Small intestine (tissue), 7 donors: Measurements from ENCODE around the gene CTNNBIP1. TPM values are rescaled to one million over a fixed set of nuclear protein-coding genes. Genes with fewer than 3 reads are reported as not detected.

Experiments
- DNase-seq, 2 donors: peaks; one replicate each; pipeline versions ENCODE4 v3.0.0 to v3.0.0-alpha.2; 2013
- FAIRE-seq: peaks from 2 replicates; lab custom pipeline; 2012; peaks lifted over from hg19 to GRCh38; lab: Jason Lieb, UNC
- H3K27ac ChIP-seq, 3 donors: one replicate each; pipeline ENCODE4 v1.5.1; 2013; ENCODE audit warnings: low read length in 2 of 3, mild to moderate bottlenecking in 2 of 3, control low read depth in 1 of 3, inconsistent platforms in 1 of 3, low read depth in 1 of 3, moderate library complexity in 1 of 3
- H3K27me3 ChIP-seq, 3 donors: one replicate each; pipeline ENCODE4 v1.6.1; 2013; ENCODE audit warnings: low read length in 3 of 3, inconsistent platforms in 1 of 3; ENCODE audit not compliant: control insufficient read depth in 3 of 3, insufficient read depth in 3 of 3
- H3K36me3 ChIP-seq, 3 donors: one replicate each; pipeline ENCODE4 v1.6.1; 2013; ENCODE audit warnings: low read length in 3 of 3, inconsistent platforms in 1 of 3, low read depth in 1 of 3, mild to moderate bottlenecking in 1 of 3, moderate library complexity in 1 of 3; ENCODE audit not compliant: control insufficient read depth in 3 of 3, insufficient read depth in 2 of 3
- H3K4me1 ChIP-seq, 3 donors: one replicate each; pipeline ENCODE4 v1.6.1; 2013; ENCODE audit warnings: low read length in 2 of 3, inconsistent platforms in 1 of 3, low read depth in 1 of 3, mild to moderate bottlenecking in 1 of 3, moderate library complexity in 1 of 3; ENCODE audit not compliant: control insufficient read depth in 3 of 3, insufficient read depth in 2 of 3
- H3K4me3 ChIP-seq, 3 donors: one replicate each; pipeline ENCODE4 v1.5.1; 2013; ENCODE audit warnings: low read length in 3 of 3, control low read depth in 1 of 3, inconsistent platforms in 1 of 3, low read depth in 1 of 3, mild to moderate bottlenecking in 1 of 3, moderate library complexity in 1 of 3
- H3K9me3 ChIP-seq, 2 donors: one replicate each; pipeline ENCODE4 v1.6.1; 2013; ENCODE audit warnings: low read depth in 1 of 2, low read length in 1 of 2; ENCODE audit not compliant: control insufficient read depth in 2 of 2, insufficient read depth in 1 of 2
- WGBS, 3 donors: extraction: QIAGEN DNeasy Blood & Tissue Kit; methylation state at CpG; one replicate each; pipeline ENCODE4 v1.1.7; 2013; 5-methylcytosine and 5-hydroxymethylcytosine counted together
- polyA plus RNA-seq, 4 donors: library from polyadenylated mRNA; stranded (reverse) in 3 of 4; unstranded in 1 of 4; fragments of 200-250 nt in 3 of 4; fragments of 120-200 nt in 1 of 4; gene quantifications; one replicate each; pipeline versions ENCODE4 v1.2.1 to v1.2.3, GENCODE V29; 2013
- donor health status: healthy with polysubstance abuse.
- donor health status: control.
- donor health status: control.
- donor health status: Bipolar disorder and iron deficiency.
- donor health status: healthy.

CTNNBIP1 gene
- polyA plus RNA-seq, 4 donors = 19.5 to 24.8 (median 22.1) TPM

DNA sequence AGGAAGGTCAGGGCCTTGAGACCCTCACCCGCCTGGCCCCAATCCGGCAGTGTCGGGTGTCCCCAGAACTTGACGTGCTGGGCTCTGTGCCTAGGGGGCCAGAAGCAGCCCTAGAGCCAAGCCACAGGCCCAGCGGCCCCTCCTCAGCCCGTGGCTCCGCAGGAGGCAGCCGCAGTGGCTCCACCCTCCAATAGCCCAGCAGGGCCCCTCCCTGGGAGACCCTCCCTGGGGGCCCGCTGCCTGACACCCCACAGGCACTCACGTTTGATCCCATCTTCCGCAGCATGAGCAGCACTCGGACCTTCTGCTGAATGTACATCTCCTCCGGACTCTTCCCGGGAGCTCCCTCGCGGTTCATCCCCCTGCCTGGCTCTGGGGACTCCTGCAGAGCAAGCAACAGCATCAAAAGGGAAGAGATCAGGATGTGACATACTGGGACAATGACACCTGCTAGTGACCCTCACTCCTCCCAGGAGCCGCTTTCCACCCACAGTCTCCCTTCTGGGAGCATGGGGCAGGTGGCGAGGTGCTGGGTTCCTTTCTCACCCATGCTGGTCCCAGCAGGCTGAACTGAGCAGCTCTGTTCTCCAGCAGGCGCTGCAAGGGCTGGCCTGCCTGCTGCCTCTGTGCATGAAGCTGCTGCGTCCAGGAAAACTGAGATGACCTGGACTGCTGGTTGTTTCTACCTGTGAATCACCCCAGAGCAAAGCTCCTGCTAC is 38.2 kb downstream of the CTNNBIP1 start:
- FAIRE-seq (no peak), DNase-seq (peak in 1 of 2 donors; percentile 29)
- H3K4me3 ChIP-seq = no peak overlapping the region
- H3K9me3 ChIP-seq = no peaks in the 10 kb centered on the region
- 89 to 94% (median 91%) methylated on average over 19 to 20 of the region's 20 CpGs for WGBS, 3 donors
- H3K27me3 ChIP-seq = no peaks in the 10 kb centered on the region
- peak overlapping the region in 2 of 3 donors; percentile 85 to 96 for H3K27ac ChIP-seq
- peaks cover 0 to 10% (median 4%) of the 10 kb centered on the region in 3 donors for H3K4me1 ChIP-seq
- peaks cover 0 to 67% (median 0%) of the 10 kb centered on the region in 3 donors for H3K36me3 ChIP-seq

DNA sequence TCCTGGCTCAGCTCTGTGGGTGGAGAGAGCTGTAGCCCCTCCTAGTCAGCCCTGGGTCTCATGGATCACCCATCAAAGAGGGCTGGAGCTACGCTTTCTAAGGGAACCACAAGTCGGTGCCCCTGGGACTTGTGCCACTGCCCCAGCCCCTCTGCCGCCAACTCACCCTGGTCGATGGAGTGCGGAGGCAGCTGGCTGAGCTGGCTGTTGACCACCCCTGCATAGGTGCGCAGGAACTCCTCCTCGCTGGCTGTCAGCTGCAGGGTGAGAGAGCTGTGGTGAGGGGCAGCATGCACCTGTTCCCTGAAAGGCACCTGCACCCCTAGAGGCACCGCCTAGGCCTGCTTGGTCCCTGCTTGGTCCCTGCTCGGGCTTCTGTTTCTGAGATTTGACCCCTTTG is 39.0 kb downstream of the CTNNBIP1 start:
- Histone ChIP-seq H3K27me3 (no peaks in the 10 kb centered on the region), H3K4me3 (no peak overlapping the region), H3K36me3 (peaks cover 0 to 75% (median 0%) of the 10 kb centered on the region in 3 donors), H3K9me3 (no peaks in the 10 kb centered on the region), H3K27ac (no peak overlapping the region), H3K4me1 (peaks cover 0 to 10% (median 4%) of the 10 kb centered on the region in 3 donors)
- no peak for FAIRE-seq
- DNase-seq = no peak
- WGBS, 3 donors = 93 to 96% (median 95%) methylated on average over 6 to 9 of the region's 9 CpGs

DNA sequence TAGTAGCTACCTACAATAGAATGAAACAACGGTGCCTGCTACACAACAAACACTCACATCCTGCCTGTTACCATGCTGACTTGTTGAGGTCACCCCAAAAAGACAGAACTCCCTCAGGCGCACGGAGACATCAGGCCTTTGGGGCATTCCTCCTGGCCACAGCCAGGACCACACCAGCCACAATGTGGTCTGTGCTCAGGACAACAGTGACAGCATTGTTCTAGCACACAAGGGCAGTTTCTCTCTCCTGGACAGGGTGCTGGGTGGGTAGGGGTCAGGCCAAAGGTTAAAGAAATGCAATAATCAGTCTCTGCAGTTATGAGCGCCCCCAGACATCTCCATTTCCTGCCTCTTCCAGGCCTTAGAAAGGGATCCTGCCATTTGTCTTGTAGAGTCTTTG is 39.5 kb downstream of the CTNNBIP1 start:
- H3K27me3 ChIP-seq = no peaks in the 10 kb centered on the region
- peaks cover 0 to 80% (median 0%) of the 10 kb centered on the region in 3 donors for H3K36me3 ChIP-seq
- DNase-seq (no peak), FAIRE-seq (no peak)
- no peak overlapping the region for H3K27ac ChIP-seq
- WGBS, 3 donors = 79 to 90% (median 86%) methylated on average over 4 of the region's 4 CpGs
- H3K4me1 ChIP-seq = peaks cover 0 to 10% (median 4%) of the 10 kb centered on the region in 3 donors
- H3K9me3 ChIP-seq = no peaks in the 10 kb centered on the region
- H3K4me3 ChIP-seq = no peak overlapping the region

DNA sequence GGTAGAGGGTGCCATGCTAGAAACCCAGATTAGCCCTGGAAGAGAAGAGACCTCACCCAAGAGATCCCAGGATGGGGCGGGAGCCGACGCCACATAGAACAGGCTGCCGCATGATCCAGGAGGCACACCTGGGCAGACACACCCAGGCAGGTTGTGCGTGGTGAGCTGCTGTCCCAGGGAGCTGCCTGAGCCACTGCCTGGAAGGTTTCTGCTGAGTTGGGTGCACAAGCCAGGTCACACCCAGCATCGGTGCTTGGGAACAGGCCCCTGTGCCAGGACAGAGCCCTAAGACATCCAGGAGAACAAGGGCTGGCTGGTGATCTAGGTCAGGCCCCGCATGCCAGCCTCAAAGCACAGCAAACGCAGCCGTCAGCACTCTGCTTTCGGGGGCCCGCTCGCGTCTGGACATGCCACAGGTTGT is 40.2 kb downstream of the CTNNBIP1 start:
- no peaks in the 10 kb centered on the region for H3K9me3 ChIP-seq
- peaks cover 0 to 80% (median 0%) of the 10 kb centered on the region in 3 donors for H3K36me3 ChIP-seq
- no peaks in the 10 kb centered on the region for H3K27me3 ChIP-seq
- peaks cover 0 to 6% (median 4%) of the 10 kb centered on the region in 3 donors for H3K4me1 ChIP-seq
- H3K27ac ChIP-seq = no peak overlapping the region
- WGBS, 3 donors = 58 to 85% (median 71%) methylated on average over 13 of the region's 13 CpGs
- no peak overlapping the region for H3K4me3 ChIP-seq
- DNase-seq (peak in 1 of 2 donors; percentile 75), FAIRE-seq (no peak)

DNA sequence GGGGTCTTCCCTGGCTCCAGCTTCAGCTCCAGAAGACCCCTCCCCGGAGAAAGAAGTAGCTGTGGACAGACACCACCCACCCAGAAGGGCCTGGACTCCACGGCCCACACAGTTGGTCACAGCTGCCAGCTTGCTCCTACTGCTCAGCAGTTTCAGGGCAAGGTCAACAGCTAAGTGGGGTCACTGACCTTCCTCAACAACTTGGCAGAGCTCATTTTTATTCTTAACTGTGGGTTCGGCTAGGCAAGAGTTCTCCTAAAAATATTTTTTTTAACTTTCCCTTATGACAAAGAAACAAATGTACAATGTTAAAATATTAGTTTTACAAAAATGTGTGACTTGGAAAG is 41.9 kb downstream of the CTNNBIP1 start:
- Histone ChIP-seq H3K36me3 (peaks cover 0 to 85% (median 0%) of the 10 kb centered on the region in 3 donors), H3K4me3 (no peak overlapping the region), H3K27me3 (no peaks in the 10 kb centered on the region), H3K9me3 (no peaks in the 10 kb centered on the region), H3K27ac (no peak overlapping the region), H3K4me1 (peaks cover 0 to 3% (median 2%) of the 10 kb centered on the region in 3 donors)
- DNase-seq (no peak), FAIRE-seq (no peak)
- 70 to 79% (median 78%) methylated on average over 3 of the region's 3 CpGs for WGBS, 3 donors

DNA sequence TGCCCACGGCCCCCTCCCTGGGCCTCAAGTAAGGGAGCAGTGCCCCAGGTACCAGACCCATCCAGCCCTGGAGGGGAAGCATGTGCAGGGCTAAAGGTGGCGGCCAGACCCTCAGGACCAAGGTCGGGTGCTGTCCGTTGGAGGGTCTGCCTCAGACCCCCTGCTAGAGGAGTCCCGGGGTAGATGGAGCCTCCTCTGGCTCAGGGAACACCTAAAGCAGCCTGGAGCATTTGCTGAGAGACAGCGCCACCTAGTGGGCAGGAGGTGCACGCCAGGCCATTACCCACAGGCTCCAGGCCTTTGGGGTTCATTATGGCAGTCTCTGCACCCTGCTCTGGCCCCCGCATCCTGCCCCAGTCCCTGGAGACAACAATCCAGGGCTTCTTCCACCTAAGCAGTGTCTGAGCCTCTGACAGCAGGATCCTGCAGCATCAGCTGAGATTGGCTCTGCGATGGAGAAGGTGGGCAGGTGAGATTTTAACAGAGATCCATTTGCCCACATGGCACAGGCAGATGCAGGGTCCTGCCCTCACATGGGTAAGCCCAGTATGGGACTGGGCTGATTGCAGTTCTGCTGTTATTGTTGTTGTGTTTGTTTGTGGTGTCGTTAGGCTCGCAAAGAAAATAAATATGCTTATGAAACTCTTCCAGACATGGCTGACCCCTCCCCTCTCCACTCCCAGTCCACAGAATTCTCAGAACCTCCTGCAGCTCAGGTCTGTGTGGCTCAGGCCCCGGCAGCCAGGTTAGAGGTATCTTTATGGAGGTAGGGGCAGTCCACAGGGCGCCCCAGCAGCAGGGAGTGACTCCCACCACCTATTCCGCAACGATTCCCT is 42.4 kb downstream of the CTNNBIP1 start:
- Histone ChIP-seq H3K4me1 (no peaks in the 10 kb centered on the region), H3K27ac (no peak overlapping the region), H3K27me3 (no peaks in the 10 kb centered on the region), H3K36me3 (peaks cover 0 to 87% (median 0%) of the 10 kb centered on the region in 3 donors), H3K4me3 (no peak overlapping the region), H3K9me3 (no peaks in the 10 kb centered on the region)
- FAIRE-seq (no peak), DNase-seq (peak; percentile 77 to 83)
- 44 to 48% (median 48%) methylated on average over 15 of the region's 15 CpGs for WGBS, 3 donors

DNA sequence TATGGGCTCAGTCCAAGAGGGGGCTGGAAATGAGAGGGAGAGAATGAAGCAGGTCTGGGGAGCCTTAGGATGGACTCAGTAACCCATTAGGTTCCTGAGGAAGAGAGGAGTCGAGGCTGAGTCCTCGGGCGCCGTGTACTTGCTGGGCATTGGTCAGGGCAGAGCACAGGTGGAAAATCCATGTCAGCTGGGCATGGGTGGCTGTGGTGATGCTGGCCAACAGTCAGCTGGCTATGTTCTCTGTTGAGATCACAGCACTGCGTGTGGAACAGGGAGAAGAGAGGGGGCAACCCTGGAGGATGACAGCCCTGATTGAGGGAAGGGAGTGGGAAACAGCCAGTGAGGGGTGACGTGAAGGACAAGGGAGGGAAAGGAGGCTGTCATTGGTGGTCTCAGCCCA is 43.2 kb downstream of the CTNNBIP1 start:
- Histone ChIP-seq H3K36me3 (peaks cover 0 to 84% (median 0%) of the 10 kb centered on the region in 3 donors), H3K4me3 (no peak overlapping the region), H3K4me1 (no peaks in the 10 kb centered on the region), H3K27ac (no peak overlapping the region), H3K9me3 (no peaks in the 10 kb centered on the region), H3K27me3 (no peaks in the 10 kb centered on the region)
- DNase-seq (no peak), FAIRE-seq (no peak)
- 94 to 97% (median 96%) methylated on average over 6 of the region's 6 CpGs for WGBS, 3 donors

DNA sequence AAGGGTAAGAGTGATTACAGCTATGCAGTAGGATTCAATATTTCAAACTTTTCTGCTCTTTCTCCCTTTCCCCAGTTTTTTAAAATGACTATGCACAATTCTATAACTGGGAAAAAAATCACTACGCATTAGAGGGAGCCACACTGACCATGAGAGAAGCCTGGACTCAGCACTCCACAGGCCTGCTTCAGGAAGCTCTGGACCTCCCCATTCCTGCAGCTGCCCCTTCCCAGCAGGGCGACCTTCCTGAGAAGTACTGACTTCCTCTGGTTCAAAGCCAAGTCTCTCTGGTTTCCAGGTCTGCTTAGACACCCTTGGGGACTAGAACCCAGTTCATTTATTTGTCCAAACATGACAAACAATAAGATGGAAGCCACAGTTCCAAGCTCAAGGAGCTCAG is 44.3 kb downstream of the CTNNBIP1 start:
- Histone ChIP-seq H3K27ac (no peak overlapping the region), H3K4me1 (no peaks in the 10 kb centered on the region), H3K27me3 (no peaks in the 10 kb centered on the region), H3K36me3 (peaks cover 0 to 81% (median 0%) of the 10 kb centered on the region in 3 donors), H3K4me3 (no peak overlapping the region), H3K9me3 (no peaks in the 10 kb centered on the region)
- WGBS, 3 donors = 76 to 98% (median 95%) methylated on average over 2 of the region's 2 CpGs
- DNase-seq (no peak), FAIRE-seq (no peak)
